ENCODE measurements around the gene ZNF619.

GRCh38 chr3:40465111-40465407 lies 11.9 kb upstream of the ZNF619 start:
- no peak for TF ChIP-seq EZH2 (IDR thresholded peaks at IDR 0.05; ENCODE audit: low read length, missing control alignments)
- TF ChIP-seq CTCF (conservative IDR thresholded peaks at IDR 0.05 in 1 of 2, IDR thresholded peaks at IDR 0.05 in 1 of 2; ENCODE audit: low read depth in 1 of 2, low read length in 2 of 2) = no peak
